ENCODE data around the gene RBM4. TPM values are rescaled to one million over a fixed set of nuclear protein-coding genes. Genes with fewer than 3 reads are reported as not detected.

RBM4 gene
- total RNA-seq, 1 experiment from 2014 or later: 144 TPM

GRCh38 chr11:66598993-66599392, 39.5 kb upstream of the RBM4 start:
- H3K36me3 Mint-ChIP-seq (ENCODE audit: insufficient read depth, unreplicated experiment): no peaks in the 10 kb centered on the region
- H3K4me1 Mint-ChIP-seq (ENCODE audit: low read depth, unreplicated experiment): no peaks in the 10 kb centered on the region
- no peak overlapping the region for H3K27ac Mint-ChIP-seq (ENCODE audit: unreplicated experiment)
- CTCF ChIA-PET: no interaction called here
- TF ChIP-seq CTCF (IDR thresholded peaks at IDR 0.05; ENCODE audit: unreplicated experiment): no peak
- H3K9me3 Mint-ChIP-seq (ENCODE audit: low read depth, unreplicated experiment): no peaks in the 10 kb centered on the region
- intact Hi-C loops (cut with micrococcal nuclease; ENCODE audit: unreplicated experiment): no loop called here
- no peak for DNase-seq
- H3K27me3 Mint-ChIP-seq (ENCODE audit: unreplicated experiment): no peaks in the 10 kb centered on the region
- no TSS peak for BruUV-seq (replicated peaks)
- no peak overlapping the region for H3K4me3 Mint-ChIP-seq (ENCODE audit: low read depth, unreplicated experiment)

- Mint-ChIP-seq H3K27ac (ENCODE audit: unreplicated experiment) (no peak overlapping the region), H3K27me3 (ENCODE audit: unreplicated experiment) (no peaks in the 10 kb centered on the region), H3K4me1 (ENCODE audit: low read depth, unreplicated experiment) (no peaks in the 10 kb centered on the region), H3K4me3 (ENCODE audit: low read depth, unreplicated experiment) (no peak overlapping the region), H3K9me3 (ENCODE audit: low read depth, unreplicated experiment) (no peaks in the 10 kb centered on the region), H3K36me3 (ENCODE audit: insufficient read depth, unreplicated experiment) (no peaks in the 10 kb centered on the region)
- CTCF ChIA-PET: no interaction called here
- BruUV-seq (replicated peaks): no TSS peak
- TF ChIP-seq CTCF (IDR thresholded peaks at IDR 0.05; ENCODE audit: unreplicated experiment): no peak
- intact Hi-C loops (cut with micrococcal nuclease; ENCODE audit: unreplicated experiment): no loop called here
- DNase-seq: no peak
Measured at GRCh38 chr11:66600219-66600618, 38.3 kb upstream of the RBM4 start.

GRCh38 chr11:66600631-66601233, 37.8 kb upstream of the RBM4 start:
- no peaks in the 10 kb centered on the region for H3K4me1 Mint-ChIP-seq (ENCODE audit: low read depth, unreplicated experiment)
- H3K36me3 Mint-ChIP-seq (ENCODE audit: insufficient read depth, unreplicated experiment): no peaks in the 10 kb centered on the region
- CTCF ChIA-PET: no interaction called here
- no peak for DNase-seq
- TF ChIP-seq CTCF (IDR thresholded peaks at IDR 0.05; ENCODE audit: unreplicated experiment): no peak
- no peaks in the 10 kb centered on the region for H3K9me3 Mint-ChIP-seq (ENCODE audit: low read depth, unreplicated experiment)
- no TSS peak for BruUV-seq (replicated peaks)
- H3K4me3 Mint-ChIP-seq (ENCODE audit: low read depth, unreplicated experiment): no peak overlapping the region
- H3K27me3 Mint-ChIP-seq (ENCODE audit: unreplicated experiment): no peaks in the 10 kb centered on the region
- no peak overlapping the region for H3K27ac Mint-ChIP-seq (ENCODE audit: unreplicated experiment)
- intact Hi-C loops (cut with micrococcal nuclease; ENCODE audit: unreplicated experiment): no loop called here

- no peak for TF ChIP-seq CTCF (IDR thresholded peaks at IDR 0.05; ENCODE audit: unreplicated experiment)
- no TSS peak for BruUV-seq (replicated peaks)
Measured at GRCh38 chr11:66603072-66603471, 35.4 kb upstream of the RBM4 start.

More at GRCh38 chr11:66603072-66603471, 35.4 kb upstream of the RBM4 start:
- intact Hi-C loops (cut with micrococcal nuclease; ENCODE audit: unreplicated experiment): no loop called here
- Mint-ChIP-seq H3K4me3 (ENCODE audit: low read depth, unreplicated experiment) (no peak overlapping the region), H3K27me3 (ENCODE audit: unreplicated experiment) (no peaks in the 10 kb centered on the region), H3K27ac (ENCODE audit: unreplicated experiment) (no peak overlapping the region), H3K36me3 (ENCODE audit: insufficient read depth, unreplicated experiment) (no peaks in the 10 kb centered on the region), H3K9me3 (ENCODE audit: low read depth, unreplicated experiment) (no peaks in the 10 kb centered on the region), H3K4me1 (ENCODE audit: low read depth, unreplicated experiment) (no peaks in the 10 kb centered on the region)
- no peak for DNase-seq
- CTCF ChIA-PET: no interaction called here
